ENCODE results near the gene PGBD2.

DNA sequence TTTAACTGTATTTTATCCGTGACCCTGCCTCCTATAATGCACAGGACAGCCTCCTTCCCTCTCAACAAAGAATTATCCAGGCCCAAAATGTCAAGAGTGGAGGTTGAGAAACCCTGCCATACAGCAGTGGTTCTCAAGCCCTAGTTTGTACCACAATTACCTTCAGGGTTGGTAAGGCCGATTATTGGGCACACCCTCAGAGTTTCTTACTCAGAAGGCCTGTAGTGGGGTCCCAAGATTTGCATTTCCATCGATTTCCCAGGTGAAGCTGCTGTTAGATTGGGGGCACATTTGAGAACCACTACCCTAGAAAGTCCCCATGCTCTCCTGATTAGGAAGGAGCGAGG lies 400 bp upstream of the PGBD2 start:
- TF ChIP-seq, protein P1, sequence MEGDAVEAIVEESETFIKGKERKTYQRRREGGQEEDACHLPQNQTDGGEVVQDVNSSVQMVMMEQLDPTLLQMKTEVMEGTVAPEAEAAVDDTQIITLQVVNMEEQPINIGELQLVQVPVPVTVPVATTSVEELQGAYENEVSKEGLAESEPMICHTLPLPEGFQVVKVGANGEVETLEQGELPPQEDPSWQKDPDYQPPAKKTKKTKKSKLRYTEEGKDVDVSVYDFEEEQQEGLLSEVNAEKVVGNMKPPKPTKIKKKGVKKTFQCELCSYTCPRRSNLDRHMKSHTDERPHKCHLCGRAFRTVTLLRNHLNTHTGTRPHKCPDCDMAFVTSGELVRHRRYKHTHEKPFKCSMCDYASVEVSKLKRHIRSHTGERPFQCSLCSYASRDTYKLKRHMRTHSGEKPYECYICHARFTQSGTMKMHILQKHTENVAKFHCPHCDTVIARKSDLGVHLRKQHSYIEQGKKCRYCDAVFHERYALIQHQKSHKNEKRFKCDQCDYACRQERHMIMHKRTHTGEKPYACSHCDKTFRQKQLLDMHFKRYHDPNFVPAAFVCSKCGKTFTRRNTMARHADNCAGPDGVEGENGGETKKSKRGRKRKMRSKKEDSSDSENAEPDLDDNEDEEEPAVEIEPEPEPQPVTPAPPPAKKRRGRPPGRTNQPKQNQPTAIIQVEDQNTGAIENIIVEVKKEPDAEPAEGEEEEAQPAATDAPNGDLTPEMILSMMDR (conservative IDR thresholded peaks at IDR 0.05; ENCODE audit: low read depth, low read length) = no peak
- no peak for TF ChIP-seq POLR2A (IDR thresholded peaks at IDR 0.05; ENCODE audit: low read depth, low read length)
- no peak for TF ChIP-seq FOS (IDR thresholded peaks at IDR 0.05; ENCODE audit: low read depth, low read length)
- TF ChIP-seq MAZ (IDR thresholded peaks at IDR 0.05; ENCODE audit: borderline replicate concordance, low read depth, low read length) = peak; percentile 4; the same call in 1 of the 2 replicates
- TF ChIP-seq RAD21 (IDR thresholded peaks at IDR 0.05; ENCODE audit: low read length) = no peak
- TF ChIP-seq, protein P2, sequence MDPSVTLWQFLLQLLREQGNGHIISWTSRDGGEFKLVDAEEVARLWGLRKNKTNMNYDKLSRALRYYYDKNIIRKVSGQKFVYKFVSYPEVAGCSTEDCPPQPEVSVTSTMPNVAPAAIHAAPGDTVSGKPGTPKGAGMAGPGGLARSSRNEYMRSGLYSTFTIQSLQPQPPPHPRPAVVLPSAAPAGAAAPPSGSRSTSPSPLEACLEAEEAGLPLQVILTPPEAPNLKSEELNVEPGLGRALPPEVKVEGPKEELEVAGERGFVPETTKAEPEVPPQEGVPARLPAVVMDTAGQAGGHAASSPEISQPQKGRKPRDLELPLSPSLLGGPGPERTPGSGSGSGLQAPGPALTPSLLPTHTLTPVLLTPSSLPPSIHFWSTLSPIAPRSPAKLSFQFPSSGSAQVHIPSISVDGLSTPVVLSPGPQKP (IDR thresholded peaks at IDR 0.05; ENCODE audit: borderline replicate concordance, low read depth, low read length) = no peak
- TF ChIP-seq RCOR1 (IDR thresholded peaks at IDR 0.05; ENCODE audit: insufficient replicate concordance, low read length) = no peak
- TF ChIP-seq SMC3 (IDR thresholded peaks at IDR 0.05; ENCODE audit: low read depth, low read length) = no peak
- TF ChIP-seq MXI1 (IDR thresholded peaks at IDR 0.05; ENCODE audit: borderline replicate concordance, low read depth, low read length) = no peak
- no peak for TF ChIP-seq RFX5 (IDR thresholded peaks at IDR 0.05; ENCODE audit: low read depth, low read length)
- no peak for TF ChIP-seq MAFK (IDR thresholded peaks at IDR 0.05; ENCODE audit: low read depth, low read length)

All from IMR-90 (cell line).